Osteocyte (in vitro differentiated cells): ENCODE results near the gene ATP8B4. TPM values are rescaled to one million over a fixed set of nuclear protein-coding genes. Genes with fewer than 3 reads are reported as not detected.

ENCODE experiments used
- DNase-seq: peaks from one replicate; pipeline ENCODE4 v3.0.0; 2021; ENCODE audit warnings: mixed read lengths; ENCODE audit not compliant: unreplicated experiment; ENCODE audit errors: extremely low spot score
- H3K27ac Mint-ChIP-seq: one replicate; pipeline ENCODE4 v1.8.0; 2021; ENCODE audit warnings: mild to moderate bottlenecking, mixed read lengths; ENCODE audit not compliant: unreplicated experiment
- H3K27me3 Mint-ChIP-seq: one replicate; pipeline ENCODE4 v1.8.0; 2021; ENCODE audit warnings: mixed read lengths; ENCODE audit not compliant: unreplicated experiment
- H3K36me3 Mint-ChIP-seq: one replicate; pipeline ENCODE4 v1.8.0; 2021; ENCODE audit warnings: mixed read lengths; ENCODE audit not compliant: unreplicated experiment
- H3K4me1 Mint-ChIP-seq: one replicate; pipeline ENCODE4 v1.8.0; 2021; ENCODE audit warnings: mixed read lengths; ENCODE audit not compliant: unreplicated experiment
- H3K4me3 Mint-ChIP-seq: one replicate; pipeline ENCODE4 v1.8.0; 2021; ENCODE audit warnings: mild to moderate bottlenecking, moderate library complexity, mixed read lengths; ENCODE audit not compliant: unreplicated experiment
- H3K9me3 Mint-ChIP-seq: one replicate; pipeline ENCODE4 v1.8.0; 2021; ENCODE audit warnings: mixed read lengths; ENCODE audit not compliant: unreplicated experiment
- total RNA-seq: library from RNA; stranded (reverse); gene quantifications from 2 replicates; pipeline ENCODE4 v1.2.1, GENCODE V29; 2021
- TF ChIP-seq, protein P1 (sequence below): fragments of 200-600 bp; sonication (generic); IDR thresholded peaks from 2 replicates; pipeline ENCODE4 v1.5.0; 2021; ENCODE audit warnings: antibody characterized with exemption, mild to moderate bottlenecking, moderate library complexity

ATP8B4 gene
- total RNA-seq, 1 donor from 2014 or later = not detected

DNA sequence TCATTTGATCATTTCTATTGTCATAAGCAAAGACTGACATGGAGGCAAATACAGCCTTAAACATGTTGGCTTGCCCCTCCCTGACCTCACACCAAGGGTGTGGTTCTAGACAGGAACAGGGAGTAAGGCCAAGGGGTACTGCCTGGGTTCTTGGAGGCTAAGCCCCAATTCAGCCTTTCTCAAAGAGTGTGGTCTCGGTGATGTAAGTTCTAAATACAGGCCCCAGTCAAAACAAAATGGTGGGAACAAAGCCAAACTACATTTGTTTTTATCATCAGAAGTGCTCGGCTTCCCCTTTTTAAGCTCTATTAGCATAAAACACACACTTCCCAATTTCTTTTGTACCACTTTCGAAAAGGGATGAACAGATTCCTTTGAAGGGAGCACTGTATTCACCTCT is 129.5 kb downstream of the ATP8B4 start:
- Mint-ChIP-seq H3K36me3 (no peaks in the 10 kb centered on the region), H3K4me1 (no peaks in the 10 kb centered on the region), H3K9me3 (no peaks in the 10 kb centered on the region), H3K4me3 (no peak overlapping the region), H3K27me3 (peaks cover 19% of the 10 kb centered on the region), H3K27ac (no peak overlapping the region)
- DNase-seq = no peak
- TF ChIP-seq, protein P1, sequence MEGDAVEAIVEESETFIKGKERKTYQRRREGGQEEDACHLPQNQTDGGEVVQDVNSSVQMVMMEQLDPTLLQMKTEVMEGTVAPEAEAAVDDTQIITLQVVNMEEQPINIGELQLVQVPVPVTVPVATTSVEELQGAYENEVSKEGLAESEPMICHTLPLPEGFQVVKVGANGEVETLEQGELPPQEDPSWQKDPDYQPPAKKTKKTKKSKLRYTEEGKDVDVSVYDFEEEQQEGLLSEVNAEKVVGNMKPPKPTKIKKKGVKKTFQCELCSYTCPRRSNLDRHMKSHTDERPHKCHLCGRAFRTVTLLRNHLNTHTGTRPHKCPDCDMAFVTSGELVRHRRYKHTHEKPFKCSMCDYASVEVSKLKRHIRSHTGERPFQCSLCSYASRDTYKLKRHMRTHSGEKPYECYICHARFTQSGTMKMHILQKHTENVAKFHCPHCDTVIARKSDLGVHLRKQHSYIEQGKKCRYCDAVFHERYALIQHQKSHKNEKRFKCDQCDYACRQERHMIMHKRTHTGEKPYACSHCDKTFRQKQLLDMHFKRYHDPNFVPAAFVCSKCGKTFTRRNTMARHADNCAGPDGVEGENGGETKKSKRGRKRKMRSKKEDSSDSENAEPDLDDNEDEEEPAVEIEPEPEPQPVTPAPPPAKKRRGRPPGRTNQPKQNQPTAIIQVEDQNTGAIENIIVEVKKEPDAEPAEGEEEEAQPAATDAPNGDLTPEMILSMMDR = no peak

DNA sequence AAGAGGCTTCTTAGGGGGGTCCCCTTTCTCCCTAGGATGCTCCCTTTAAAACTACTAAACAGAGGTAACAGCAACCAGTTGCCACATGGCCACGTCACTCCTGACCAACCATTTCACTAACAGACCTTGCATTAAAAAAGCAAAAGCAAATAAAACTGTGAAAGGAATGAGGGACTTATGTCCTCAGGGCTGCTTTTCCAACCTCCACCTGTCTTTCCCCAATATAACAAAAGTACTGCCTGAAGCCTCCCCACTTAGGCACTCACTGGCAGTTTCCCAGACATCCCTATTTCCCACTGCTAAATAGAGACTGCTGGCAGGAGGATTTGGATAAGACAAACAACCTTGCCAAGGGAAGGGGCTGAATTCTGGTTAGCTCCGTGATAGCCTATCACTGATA is 130.3 kb downstream of the ATP8B4 start:
- DNase-seq = no peak
- Mint-ChIP-seq H3K9me3 (no peaks in the 10 kb centered on the region), H3K4me3 (no peak overlapping the region), H3K4me1 (no peaks in the 10 kb centered on the region), H3K36me3 (no peaks in the 10 kb centered on the region), H3K27ac (no peak overlapping the region), H3K27me3 (peaks cover 16% of the 10 kb centered on the region)
- TF ChIP-seq, protein P1 = no peak

DNA sequence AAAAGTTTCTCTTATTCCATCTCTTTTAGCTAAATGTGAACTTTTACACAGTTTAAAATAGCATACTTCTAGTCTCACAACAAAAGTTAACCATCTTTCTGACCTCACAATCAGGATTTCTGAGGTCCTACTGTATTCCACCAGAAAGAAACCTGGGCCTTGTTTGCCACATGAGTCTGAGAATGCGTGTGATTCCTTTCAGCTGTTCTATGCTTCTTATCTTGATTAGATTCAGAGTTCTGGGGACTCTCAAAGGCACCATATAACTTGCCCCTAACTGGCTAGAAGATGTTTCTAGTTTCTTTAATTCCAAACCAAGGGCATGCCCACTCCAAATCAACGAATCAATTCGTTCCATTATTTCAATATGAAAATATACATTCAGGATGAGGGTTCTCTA is 131.1 kb downstream of the ATP8B4 start:
- H3K27me3 Mint-ChIP-seq = peaks cover 18% of the 10 kb centered on the region
- TF ChIP-seq, protein P1 = no peak
- H3K36me3 Mint-ChIP-seq = no peaks in the 10 kb centered on the region
- no peak overlapping the region for H3K4me3 Mint-ChIP-seq
- H3K9me3 Mint-ChIP-seq = no peaks in the 10 kb centered on the region
- no peak overlapping the region for H3K27ac Mint-ChIP-seq
- DNase-seq = no peak
- H3K4me1 Mint-ChIP-seq = no peaks in the 10 kb centered on the region

- H3K27me3 Mint-ChIP-seq = peaks cover 17% of the 10 kb centered on the region
- no peak overlapping the region for H3K27ac Mint-ChIP-seq
- TF ChIP-seq, protein P1 = no peak
- DNase-seq = no peak
- no peaks in the 10 kb centered on the region for H3K36me3 Mint-ChIP-seq
- no peaks in the 10 kb centered on the region for H3K4me1 Mint-ChIP-seq
- no peak overlapping the region for H3K4me3 Mint-ChIP-seq
- no peaks in the 10 kb centered on the region for H3K9me3 Mint-ChIP-seq
Measured at GRCh38 chr15:49987198-49987785, 131.7 kb downstream of the ATP8B4 start.

DNA sequence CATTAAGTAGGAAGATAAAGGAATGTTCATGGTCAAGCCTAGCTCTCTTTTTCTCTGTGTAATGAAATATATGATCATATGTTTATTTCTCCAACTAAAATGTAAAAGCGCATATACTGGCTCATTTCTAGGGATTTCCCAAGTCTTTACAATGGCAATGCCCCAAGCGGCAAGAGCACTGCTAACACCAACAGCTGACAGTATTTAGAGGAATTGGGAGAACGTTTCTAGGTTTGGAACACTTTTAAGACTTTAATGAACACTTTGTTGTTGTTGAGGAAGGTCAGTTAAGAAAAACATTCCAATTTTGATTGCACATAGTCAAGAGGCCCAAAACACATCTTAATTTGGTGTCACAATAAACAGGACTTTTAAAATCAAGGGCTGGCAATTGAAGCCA is 132.7 kb downstream of the ATP8B4 start:
- Mint-ChIP-seq H3K9me3 (no peaks in the 10 kb centered on the region), H3K4me1 (no peaks in the 10 kb centered on the region), H3K36me3 (no peaks in the 10 kb centered on the region), H3K27ac (no peak overlapping the region), H3K27me3 (peaks cover 17% of the 10 kb centered on the region), H3K4me3 (no peak overlapping the region)
- TF ChIP-seq, protein P1 = no peak
- DNase-seq = no peak
